Vagina (tissue), 2 donors: ENCODE results near the gene NEDD8.

Experiments
- CTCF ChIP-seq, 3 experiments: fragments of 450-650 bp in 2 of 3; fragments of 200-600 bp in 1 of 3; sonication (generic) in 1 of 3; IDR thresholded peaks; one replicate each; pipeline ENCODE4 v1.5.1; 2017 to 2019; ENCODE audit warnings: antibody characterized with exemption in 3 of 3, mild to moderate bottlenecking in 2 of 3, moderate library complexity in 2 of 3
- POLR2A ChIP-seq, 2 donors: fragments of 450-650 bp; IDR thresholded peaks; one replicate each; pipeline ENCODE4 v1.6.1; 2017; ENCODE audit warnings: antibody characterized with exemption in 2 of 2, mild to moderate bottlenecking in 2 of 2, moderate library complexity in 2 of 2
- POLR2AphosphoS5 ChIP-seq, 2 donors: sonication (generic); formaldehyde crosslinking; IDR thresholded peaks; one replicate each; pipeline ENCODE4 v1.9.0; 2017; ENCODE audit warnings: antibody characterized with exemption in 2 of 2, mild to moderate bottlenecking in 2 of 2, low read depth in 1 of 2; ENCODE audit not compliant: insufficient read depth in 1 of 2

- TF ChIP-seq POLR2AphosphoS5 (IDR thresholded peaks at IDR 0.05; ENCODE audit: insufficient read depth in 1 of 2, low read depth in 1 of 2) (no peak), POLR2A (IDR thresholded peaks at IDR 0.05) (no peak), CTCF (IDR thresholded peaks at IDR 0.05) (no peak)
Measured at GRCh38 chr14:24182110-24182882, 49.9 kb downstream of the NEDD8 start.
